HG03457 (cell line): Measurements from ENCODE around the gene PLCB3.
A peak's percentile ranks its signal among the peaks of the same experiment; 100 is the strongest.
"Not testable (repeated sequence)": the region's sequence is repeated elsewhere in the genome, so short reads cannot be mapped to it uniquely, and the experiment has no call there.

Experiments used
- ATAC-seq: cut with Tn5 transposase; IDR thresholded peaks from one replicate; pipeline ENCODE4 v1.9.1; 2021; ENCODE audit warnings: moderate number of reproducible peaks; ENCODE audit not compliant: unreplicated experiment

Gene PLCB3

GRCh38 chr11:64303109-64304031, 52.0 kb downstream of the PLCB3 start:
- ATAC-seq: no peak

GRCh38 chr11:64304032-64304315, 52.6 kb downstream of the PLCB3 start:
- ATAC-seq: no peak

GRCh38 chr11:64304316-64305072, 53.2 kb downstream of the PLCB3 start:
- ATAC-seq: peak; percentile 25

GRCh38 chr11:64305075-64305690, 53.9 kb downstream of the PLCB3 start, which contains the start of gene ESRRA:
TSS of gene ESRRA (plus strand) at chr11:64305524. CDS start at chr11:64307180, 1,656 bp downstream.
- peak; percentile 52 for ATAC-seq

- ATAC-seq: no peak
Measured at GRCh38 chr11:64305691-64306562, 54.6 kb downstream of the PLCB3 start.

GRCh38 chr11:64306563-64306875, 55.2 kb downstream of the PLCB3 start:
- ATAC-seq: no peak

- ATAC-seq: no peak
Measured at GRCh38 chr11:64306876-64307622, 55.7 kb downstream of the PLCB3 start.

- ATAC-seq: not testable (repeated sequence)
Measured at GRCh38 chr11:64307795-64308194, 56.5 kb downstream of the PLCB3 start.

GRCh38 chr11:64312947-64313346, 61.6 kb downstream of the PLCB3 start:
- ATAC-seq: no peak

DNA sequence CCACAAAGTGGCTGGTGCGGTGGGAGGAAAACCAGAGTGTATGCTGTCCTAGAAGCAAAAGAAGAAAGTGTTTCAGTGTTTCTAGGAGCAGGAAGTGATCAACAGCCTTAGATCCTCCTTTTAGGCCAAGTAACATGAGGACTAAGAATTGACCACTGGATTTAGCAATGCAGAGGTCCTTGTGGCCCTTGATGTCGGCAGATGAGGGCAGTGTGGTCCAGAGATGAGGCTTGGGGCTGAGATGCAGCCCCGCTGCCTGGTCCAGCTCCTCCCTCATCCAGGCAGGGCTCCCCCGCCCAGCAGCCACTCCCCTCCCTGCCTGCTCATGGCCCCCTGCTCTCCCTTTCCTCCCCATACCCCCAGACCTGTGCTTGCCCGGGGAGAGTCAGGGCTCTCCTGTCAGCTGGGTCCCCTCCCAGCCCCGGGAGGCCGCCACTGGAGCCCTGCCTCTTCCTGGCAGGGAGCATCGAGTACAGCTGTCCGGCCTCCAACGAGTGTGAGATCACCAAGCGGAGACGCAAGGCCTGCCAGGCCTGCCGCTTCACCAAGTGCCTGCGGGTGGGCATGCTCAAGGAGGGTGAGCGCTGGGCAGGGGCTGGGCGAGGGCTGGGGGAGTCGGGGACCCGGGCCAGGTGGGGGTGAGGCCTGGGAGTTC, 62.3 kb downstream of the PLCB3 start:
- no peak for ATAC-seq

GRCh38 chr11:64314146-64314804, 62.9 kb downstream of the PLCB3 start:
- no peak for ATAC-seq

GRCh38 chr11:64314805-64315561, 63.7 kb downstream of the PLCB3 start:
- ATAC-seq: no peak

- not testable (repeated sequence) for ATAC-seq
Measured at GRCh38 chr11:64315667-64316526, 64.6 kb downstream of the PLCB3 start.

- peak; percentile 1 for ATAC-seq
Measured at GRCh38 chr11:64316672-64317324, 65.5 kb downstream of the PLCB3 start.

- peak; percentile 34 for ATAC-seq
Measured at GRCh38 chr11:64317325-64317960, 66.1 kb downstream of the PLCB3 start, which contains the start of gene TRMT112. TSS of gene TRMT112 (minus strand) at chr11:64317559. CDS start at chr11:64317526, 33 bp downstream.
